Stomach smooth muscle (tissue), 2 donors: ENCODE results near the gene NFYA.
A peak's percentile ranks its signal among the peaks of the same experiment; 100 is the strongest.

Experiments
- H3K27ac ChIP-seq: one replicate; pipeline ENCODE4 v1.7.0; 2013; ENCODE audit warnings: mild to moderate bottlenecking, low read length, inconsistent platforms
- H3K27me3 ChIP-seq, 2 donors: one replicate each; pipeline ENCODE4 v1.7.0; 2013; ENCODE audit warnings: low read length in 2 of 2; ENCODE audit not compliant: insufficient read depth in 2 of 2, control insufficient read depth in 1 of 2
- H3K36me3 ChIP-seq, 2 donors: one replicate each; pipeline ENCODE4 v1.7.0; 2013; ENCODE audit warnings: low read length in 2 of 2; ENCODE audit not compliant: control insufficient read depth in 2 of 2, insufficient read depth in 2 of 2
- H3K4me1 ChIP-seq: one replicate; pipeline ENCODE4 v1.7.0; 2013; ENCODE audit warnings: low read length; ENCODE audit not compliant: control insufficient read depth, insufficient read depth
- H3K4me3 ChIP-seq, 2 donors: one replicate each; pipeline ENCODE4 v1.7.0; 2013; ENCODE audit warnings: low read length in 2 of 2
- H3K9ac ChIP-seq, 2 donors: one replicate each; pipeline ENCODE4 v1.7.0; 2013; ENCODE audit warnings: low read length in 2 of 2, mild to moderate bottlenecking in 1 of 2
- H3K9me3 ChIP-seq, 2 donors: one replicate each; pipeline ENCODE4 v1.7.0; 2013; ENCODE audit warnings: low read length in 2 of 2; ENCODE audit not compliant: control insufficient read depth in 2 of 2
- donor health status: healthy.
- donor health status: Pancreatic carcinoma.

The NFYA gene

DNA sequence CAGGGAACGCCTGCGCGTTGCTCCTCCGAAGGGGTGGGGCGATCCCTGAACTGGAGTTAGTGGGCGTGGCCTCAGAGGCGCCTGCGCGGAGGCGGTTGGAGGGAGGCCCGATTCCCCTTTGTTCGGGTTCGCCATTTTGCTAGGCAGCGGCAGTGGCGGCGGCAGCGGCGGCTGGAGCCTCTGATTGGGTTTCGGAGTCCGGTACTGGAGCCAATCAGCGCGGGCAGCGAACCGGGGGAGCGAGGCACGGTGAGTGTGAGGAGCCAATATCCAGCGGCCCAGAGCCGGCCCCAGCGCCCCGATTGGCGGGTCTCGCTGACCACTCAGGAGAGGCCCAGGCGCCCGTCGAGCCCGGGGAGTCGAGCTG, at the start of gene NFYA:
NFYA (plus strand) TSS at position 139 of the 367 bp plus-strand sequence. CDS start 6,116 bp downstream, outside the sequence.
- Histone ChIP-seq H3K27ac (peak within 1 kb of the TSS; percentile 99), H3K27me3 (no peaks in the 10 kb centered on the region), H3K4me1 (peaks cover 16% of the 10 kb centered on the region)

DNA sequence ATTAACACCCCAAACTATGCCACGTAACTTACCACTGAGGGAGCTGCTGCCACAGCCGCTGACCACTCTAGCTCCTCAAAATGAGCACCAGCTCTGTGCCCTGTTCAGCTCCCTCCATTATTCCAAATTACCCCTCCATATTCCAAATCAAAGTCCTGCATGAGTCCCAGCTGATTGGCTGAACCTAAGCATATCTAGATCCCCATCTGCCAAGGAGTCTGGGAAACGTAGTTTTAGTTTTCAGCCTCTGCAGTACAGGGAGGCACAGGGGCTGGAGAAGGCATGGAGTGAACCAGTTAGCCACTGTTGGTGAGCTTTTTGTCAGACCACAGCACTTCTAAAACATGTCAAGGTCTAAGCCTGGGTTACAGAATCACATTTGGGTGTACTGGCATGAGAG, 49.7 kb upstream of the NFYA start:
- Histone ChIP-seq H3K36me3 (no peaks in the 10 kb centered on the region), H3K27me3 (no peaks in the 10 kb centered on the region), H3K27ac (no peak overlapping the region), H3K4me3 (no peak overlapping the region), H3K9me3 (no peaks in the 10 kb centered on the region), H3K4me1 (peaks cover 9% of the 10 kb centered on the region), H3K9ac (no peak overlapping the region)

More for the DNA sequence above, at the start of gene NFYA:
- H3K36me3 ChIP-seq, result peaks cover 11 to 12% of the 10 kb centered on the region in 2 donors
- H3K4me3 ChIP-seq, result peak within 1 kb of the TSS; percentile 88 to 96
- H3K9ac ChIP-seq, result peak within 1 kb of the TSS; percentile 98
- H3K9me3 ChIP-seq, result no peaks in the 10 kb centered on the region

DNA sequence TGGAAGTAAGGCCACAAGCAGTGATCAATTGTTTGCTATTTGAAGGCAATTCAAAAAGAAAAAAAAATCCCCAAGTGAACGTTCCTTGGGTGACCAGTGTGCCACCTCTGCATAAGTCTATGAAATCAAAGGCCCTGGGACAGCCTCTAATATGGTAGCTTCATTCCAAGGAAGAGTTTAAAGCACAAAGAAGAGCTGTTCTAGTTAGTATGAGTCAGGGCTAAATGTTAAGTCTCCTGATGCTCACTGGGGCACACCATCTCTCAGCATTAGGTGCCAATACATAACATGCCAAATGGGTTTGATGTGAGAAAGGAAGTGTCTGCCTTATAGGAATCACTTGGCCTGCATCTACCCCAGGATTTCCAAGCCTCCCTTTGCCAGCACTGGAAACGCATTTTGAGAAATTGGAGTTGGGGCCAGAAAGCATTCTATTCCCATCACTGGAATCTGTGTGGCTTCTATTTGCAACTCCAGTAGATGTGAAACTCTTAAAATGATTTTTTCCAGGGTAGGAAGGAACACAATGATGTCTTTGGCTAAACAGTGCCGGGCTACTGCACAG, 46.7 kb upstream of the NFYA start:
- H3K36me3 ChIP-seq, result no peaks in the 10 kb centered on the region
- no peak overlapping the region for H3K27ac ChIP-seq
- no peaks in the 10 kb centered on the region for H3K27me3 ChIP-seq
- no peak overlapping the region for H3K9ac ChIP-seq
- no peaks in the 10 kb centered on the region for H3K9me3 ChIP-seq
- no peak overlapping the region for H3K4me3 ChIP-seq
- peaks cover 17% of the 10 kb centered on the region for H3K4me1 ChIP-seq

GRCh38 chr6:41027241-41027640, 45.5 kb upstream of the NFYA start:
- H3K4me3 ChIP-seq, result peak overlapping the region; percentile 20 to 76

DNA sequence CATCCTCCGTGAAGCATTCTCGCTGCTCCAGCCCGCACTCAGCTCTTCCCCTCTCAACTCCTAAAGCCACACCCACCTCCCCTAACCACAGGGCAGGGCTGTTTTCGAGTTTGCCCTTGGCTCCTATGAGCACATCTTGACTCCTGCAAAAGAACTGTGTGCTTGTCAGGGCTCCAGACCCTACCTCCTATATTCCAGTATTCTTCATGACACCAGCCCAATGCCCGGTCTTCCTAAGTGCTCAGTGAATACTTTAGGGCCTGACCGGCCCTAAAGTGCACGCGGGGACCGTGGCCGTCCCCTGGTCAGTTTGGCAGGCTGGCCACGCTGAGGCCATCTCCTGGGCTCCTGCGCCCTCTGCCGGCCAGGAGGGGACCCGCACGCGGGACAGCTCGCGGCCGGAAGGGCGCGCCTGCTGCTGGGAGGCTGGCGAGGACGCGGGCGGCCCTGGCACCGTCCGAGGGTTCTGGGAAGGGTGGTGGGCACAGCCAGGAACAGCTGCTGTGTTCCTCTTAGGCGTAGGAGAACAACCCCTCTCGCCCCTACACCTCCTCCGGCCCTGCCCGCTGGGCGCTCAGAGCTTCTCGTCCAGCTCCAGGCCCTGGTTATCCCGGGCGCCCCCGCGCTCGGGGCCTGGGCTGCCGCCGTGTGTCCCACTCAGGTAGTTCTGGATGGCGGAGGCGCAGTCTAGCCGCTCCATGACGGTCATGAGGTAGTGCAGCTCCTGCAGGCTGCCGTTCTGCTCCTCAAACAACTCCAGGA, 44.8 kb upstream of the NFYA start:
- H3K9ac ChIP-seq, result peak overlapping the region; percentile 65 to 81
- H3K27ac ChIP-seq, result peak overlapping the region; percentile 70
- no peaks in the 10 kb centered on the region for H3K9me3 ChIP-seq
- H3K4me1 ChIP-seq, result peaks cover 17% of the 10 kb centered on the region
- H3K36me3 ChIP-seq, result no peaks in the 10 kb centered on the region
- no peaks in the 10 kb centered on the region for H3K27me3 ChIP-seq
- peak overlapping the region; percentile 20 to 76 for H3K4me3 ChIP-seq

More at GRCh38 chr6:41027241-41027640, 45.5 kb upstream of the NFYA start:
- no peaks in the 10 kb centered on the region for H3K27me3 ChIP-seq
- peaks cover 17% of the 10 kb centered on the region for H3K4me1 ChIP-seq
- no peaks in the 10 kb centered on the region for H3K36me3 ChIP-seq
- peak overlapping the region; percentile 70 for H3K27ac ChIP-seq
- H3K9me3 ChIP-seq, result no peaks in the 10 kb centered on the region
- peak overlapping the region in 1 of 2 donors; percentile 58 for H3K9ac ChIP-seq

- peak overlapping the region; percentile 20 to 76 for H3K4me3 ChIP-seq
- H3K9ac ChIP-seq, result peak overlapping the region; percentile 65 to 81
- H3K4me1 ChIP-seq, result peaks cover 17% of the 10 kb centered on the region
- no peaks in the 10 kb centered on the region for H3K27me3 ChIP-seq
- peak overlapping the region; percentile 70 for H3K27ac ChIP-seq
- H3K9me3 ChIP-seq, result no peaks in the 10 kb centered on the region
- no peaks in the 10 kb centered on the region for H3K36me3 ChIP-seq
Measured at GRCh38 chr6:41028561-41029412, 44.0 kb upstream of the NFYA start.

- Histone ChIP-seq H3K4me1 (peaks cover 12% of the 10 kb centered on the region), H3K9me3 (no peaks in the 10 kb centered on the region), H3K27me3 (no peaks in the 10 kb centered on the region)
Measured at GRCh38 chr6:41032830-41033229, 39.9 kb upstream of the NFYA start.

DNA sequence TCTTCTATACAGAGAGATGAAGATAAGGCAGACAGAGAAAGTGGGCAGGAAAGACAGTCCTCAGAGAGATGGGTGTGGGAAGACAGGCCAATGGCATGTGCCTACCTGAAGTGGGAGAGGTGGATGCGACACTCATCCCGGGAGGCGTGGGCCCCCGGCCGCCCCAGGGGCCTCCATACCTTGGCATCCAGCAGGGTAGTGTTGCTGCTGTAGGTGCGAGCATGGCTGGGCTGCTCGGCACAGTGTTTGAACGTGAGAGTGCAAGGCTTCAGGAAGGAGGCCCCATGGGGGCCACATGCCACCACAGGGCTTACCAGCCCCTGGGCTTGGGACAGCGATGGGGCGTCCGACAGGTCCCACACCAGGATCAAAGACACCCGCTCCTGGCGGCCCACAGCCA, 39.0 kb upstream of the NFYA start:
- Histone ChIP-seq H3K27ac (no peak overlapping the region), H3K9ac (no peak overlapping the region), H3K4me3 (no peak overlapping the region), H3K4me1 (peaks cover 4% of the 10 kb centered on the region), H3K27me3 (no peaks in the 10 kb centered on the region), H3K9me3 (no peaks in the 10 kb centered on the region), H3K36me3 (no peaks in the 10 kb centered on the region)

More at GRCh38 chr6:41032830-41033229, 39.9 kb upstream of the NFYA start:
- no peak overlapping the region for H3K27ac ChIP-seq
- H3K36me3 ChIP-seq, result no peaks in the 10 kb centered on the region
- no peak overlapping the region for H3K4me3 ChIP-seq
- H3K9ac ChIP-seq, result no peak overlapping the region

DNA sequence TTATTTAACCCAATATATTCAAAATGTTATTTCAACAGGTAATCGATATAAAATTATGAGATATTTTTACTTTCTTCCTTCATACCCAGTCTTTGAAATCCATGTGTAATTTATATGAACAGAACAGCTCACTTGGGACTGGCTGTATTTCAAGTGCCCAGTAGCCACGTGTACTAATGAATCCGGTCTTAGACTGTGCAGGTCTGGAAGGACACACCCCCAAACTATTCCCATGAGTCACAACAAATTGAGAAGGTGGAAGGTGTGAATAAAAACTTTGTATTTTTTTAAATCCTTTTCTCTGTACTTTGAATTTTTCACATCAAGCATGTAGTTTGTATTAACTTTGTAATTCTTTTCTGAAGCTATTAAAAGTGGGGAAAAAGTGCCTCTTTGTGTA, 36.6 kb upstream of the NFYA start:
- Histone ChIP-seq H3K4me3 (no peak overlapping the region), H3K4me1 (peaks cover 5% of the 10 kb centered on the region)

GRCh38 chr6:41036601-41037000, 36.2 kb upstream of the NFYA start:
- H3K36me3 ChIP-seq, result no peaks in the 10 kb centered on the region
- H3K4me1 ChIP-seq, result peaks cover 5% of the 10 kb centered on the region

More for the DNA sequence above, 36.6 kb upstream of the NFYA start:
- Histone ChIP-seq H3K9me3 (no peaks in the 10 kb centered on the region), H3K36me3 (no peaks in the 10 kb centered on the region), H3K9ac (no peak overlapping the region), H3K27ac (no peak overlapping the region), H3K27me3 (no peaks in the 10 kb centered on the region)

More at GRCh38 chr6:41036601-41037000, 36.2 kb upstream of the NFYA start:
- no peak overlapping the region for H3K4me3 ChIP-seq
- H3K9me3 ChIP-seq, result no peaks in the 10 kb centered on the region
- no peak overlapping the region for H3K9ac ChIP-seq
- H3K27ac ChIP-seq, result no peak overlapping the region
- H3K27me3 ChIP-seq, result no peaks in the 10 kb centered on the region
